DMS114 treated with DMSO at 0.1 percent for 48 hours (cell line): Measurements from ENCODE around the gene KRTCAP2.

ENCODE experiments used
- DNase-seq: peaks from one replicate; lab custom pipeline; 2025; ENCODE audit not compliant: unreplicated experiment; lab: John Stamatoyannopoulos, UW

KRTCAP2 gene

GRCh38 chr1:155184835-155185782, 12.0 kb upstream of the KRTCAP2 start:
- no peak for DNase-seq

- no peak for DNase-seq
These were observed 11.3 kb upstream of the KRTCAP2 start for GRCh38 chr1:155184351-155184811.

GRCh38 chr1:155183775-155184221, 10.7 kb upstream of the KRTCAP2 start:
- DNase-seq, result no peak

- no peak for DNase-seq
These were observed 9.0 kb upstream of the KRTCAP2 start for GRCh38 chr1:155182052-155182550.

DNA sequence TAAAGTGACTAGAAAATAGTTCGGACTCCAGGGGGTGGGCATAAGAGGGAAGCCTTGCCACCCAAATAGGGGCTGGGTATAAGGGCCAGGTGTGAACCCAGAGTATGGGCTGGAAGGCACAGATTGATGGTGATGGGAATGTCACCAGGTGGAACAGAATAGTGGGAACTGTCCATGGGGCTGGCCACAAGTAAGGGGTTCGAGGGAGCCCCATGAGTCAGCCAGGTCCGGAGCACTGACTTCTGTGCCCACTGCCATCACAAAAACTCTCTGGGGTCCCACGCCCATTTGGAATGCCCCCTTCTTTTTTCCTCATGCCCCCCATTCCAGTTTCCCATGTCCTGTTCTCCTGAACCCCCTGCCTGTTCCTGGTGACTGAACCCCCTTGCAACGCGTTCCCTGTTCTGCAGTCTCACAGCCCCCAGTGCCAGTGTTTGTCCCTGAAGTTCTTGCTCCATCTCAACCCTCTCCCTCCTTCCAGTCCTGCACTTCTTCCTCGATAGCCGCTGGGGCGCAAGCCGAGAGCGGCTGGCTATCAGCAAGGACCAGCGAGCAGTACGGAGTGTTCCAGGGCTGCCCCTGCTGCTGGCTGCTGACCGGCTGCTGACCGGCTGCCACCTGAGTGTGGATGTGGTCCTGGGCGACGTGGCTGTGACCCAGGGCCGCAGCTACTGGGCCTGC, 8.4 kb upstream of the KRTCAP2 start:
- DNase-seq, result no peak

DNA sequence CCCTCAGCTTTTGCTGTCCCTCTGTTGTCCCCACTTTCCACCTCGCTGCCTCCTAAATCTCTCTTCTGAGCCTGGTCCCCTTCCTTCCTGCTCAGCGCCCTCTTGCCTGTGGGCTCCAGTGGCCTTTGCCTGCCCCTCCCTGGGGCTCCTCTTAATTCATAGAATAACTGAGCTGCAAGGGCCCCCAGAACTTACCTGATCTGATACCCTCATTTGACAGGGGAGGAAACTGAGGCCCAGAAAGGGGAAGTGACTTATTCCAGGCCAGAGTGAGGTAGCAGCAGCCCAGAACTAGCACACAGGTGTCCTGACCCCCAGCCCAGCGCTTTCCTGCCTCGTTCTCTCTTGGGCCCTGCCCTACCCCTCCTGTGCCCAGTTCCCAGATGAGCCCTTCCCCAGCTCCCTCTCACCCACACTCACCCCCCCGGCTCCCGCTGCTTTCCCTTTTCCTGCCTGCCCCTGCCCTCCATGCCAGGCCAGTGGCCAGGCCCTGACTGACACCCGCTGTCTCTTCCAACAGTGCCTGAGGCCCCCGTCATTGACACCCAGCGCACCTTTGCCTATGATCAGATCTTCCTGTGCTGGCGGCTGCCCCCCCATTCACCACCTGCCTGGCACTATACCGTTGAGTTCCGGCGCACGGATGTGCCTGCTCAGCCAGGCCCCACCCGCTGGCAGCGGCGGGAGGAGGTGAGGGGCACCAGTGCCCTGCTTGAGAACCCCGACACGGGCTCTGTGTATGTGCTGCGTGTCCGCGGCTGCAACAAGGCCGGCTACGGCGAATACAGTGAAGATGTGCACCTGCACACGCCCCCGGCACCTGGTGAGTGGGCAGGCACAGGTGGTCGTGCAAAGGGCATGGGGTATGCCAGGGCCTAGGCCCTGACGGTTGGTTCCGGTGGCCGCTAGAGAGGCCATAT, 6.3 kb upstream of the KRTCAP2 start:
- DNase-seq, result no peak

DNA sequence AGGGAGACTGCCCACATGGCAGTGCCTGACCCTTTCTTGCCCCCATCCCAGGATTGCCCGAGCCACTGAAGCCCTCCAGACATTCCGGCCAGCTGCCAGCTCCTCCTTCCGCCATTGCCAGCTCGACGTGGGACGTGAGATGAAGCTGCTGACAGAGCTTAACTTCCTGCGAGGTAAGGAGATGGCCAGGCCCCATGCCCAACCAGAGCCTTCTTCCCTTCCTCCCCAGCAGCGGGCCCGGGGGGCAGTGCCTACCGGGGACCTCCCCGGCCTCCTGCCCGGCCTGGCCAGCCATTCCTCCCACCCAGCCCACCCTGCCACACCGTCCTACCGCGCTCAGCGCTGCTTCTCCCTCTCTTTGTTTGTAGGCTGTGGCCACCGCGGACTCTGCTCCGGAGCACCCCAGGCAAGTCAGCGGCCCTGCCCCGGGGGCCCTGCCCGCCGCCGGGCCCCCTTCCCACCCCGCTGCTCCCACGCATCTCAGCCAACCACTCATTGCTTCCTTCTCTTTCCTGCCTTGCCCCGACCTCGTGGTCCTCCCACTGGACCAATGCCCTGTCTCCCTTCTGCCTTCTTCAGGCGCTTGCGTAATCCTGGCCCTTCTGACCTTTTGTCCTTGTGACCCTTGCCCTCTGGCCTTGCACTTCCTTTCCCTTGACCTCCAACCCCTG, 5.5 kb upstream of the KRTCAP2 start:
- no peak for DNase-seq

DNA sequence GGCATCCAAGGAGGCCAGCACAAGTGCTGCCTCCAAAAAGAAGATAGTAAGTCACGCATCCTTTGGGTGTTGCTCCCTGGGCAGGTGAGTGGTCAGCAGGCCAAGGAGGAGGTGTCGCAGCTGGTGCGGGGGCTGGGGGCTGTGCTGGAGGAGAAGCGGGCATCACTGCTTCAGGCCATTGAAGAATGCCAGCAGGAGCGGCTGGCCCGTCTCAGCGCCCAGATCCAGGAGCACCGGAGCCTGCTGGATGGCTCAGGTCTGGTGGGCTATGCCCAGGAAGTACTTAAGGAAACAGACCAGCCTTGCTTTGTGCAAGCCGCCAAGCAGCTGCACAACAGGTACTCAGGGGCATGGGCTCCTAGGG, 4.8 kb upstream of the KRTCAP2 start:
- no peak for DNase-seq

- DNase-seq, result no peak
These were observed 4.3 kb upstream of the KRTCAP2 start for GRCh38 chr1:155177192-155177917.

DNA sequence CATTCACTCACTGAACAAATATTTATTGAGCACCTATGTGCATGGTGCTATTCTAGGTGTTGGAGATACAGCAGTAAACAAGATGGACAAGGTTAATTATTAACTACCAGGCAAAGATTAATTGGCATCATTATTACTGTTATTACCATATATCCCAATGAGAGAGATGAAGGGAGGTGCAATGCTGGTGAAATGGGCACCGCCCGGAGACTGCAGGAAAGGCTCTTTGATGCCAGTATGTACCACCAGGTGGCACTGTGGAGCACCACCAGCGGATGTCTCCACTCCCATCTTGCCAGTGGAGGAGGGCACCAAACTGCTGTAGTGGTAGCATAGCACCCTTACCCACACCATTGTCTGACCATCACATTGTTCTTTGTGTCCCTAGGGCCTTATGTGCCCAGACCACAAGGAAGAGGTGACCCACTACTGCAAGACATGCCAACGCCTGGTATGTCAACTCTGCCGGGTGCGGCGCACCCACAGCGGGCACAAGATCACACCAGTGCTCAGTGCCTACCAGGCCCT, 3.5 kb upstream of the KRTCAP2 start:
- DNase-seq, result peak; percentile 81

DNA sequence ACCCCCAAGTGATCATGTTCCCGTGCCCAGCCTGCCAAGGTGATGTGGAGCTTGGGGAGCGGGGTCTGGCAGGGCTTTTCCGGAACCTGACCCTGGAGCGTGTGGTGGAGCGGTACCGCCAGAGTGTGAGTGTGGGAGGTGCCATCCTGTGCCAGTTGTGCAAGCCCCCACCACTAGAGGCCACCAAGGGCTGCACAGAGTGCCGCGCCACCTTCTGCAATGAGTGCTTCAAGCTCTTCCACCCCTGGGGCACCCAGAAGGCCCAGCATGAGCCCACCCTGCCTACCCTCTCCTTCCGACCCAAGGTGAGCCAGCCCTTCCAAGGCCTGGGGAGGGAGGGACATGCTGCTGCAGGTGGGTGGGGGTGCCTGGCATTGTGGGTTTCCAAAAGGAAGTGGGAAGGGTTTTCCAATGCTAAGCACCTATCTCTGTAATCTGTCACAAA, 2.8 kb upstream of the KRTCAP2 start:
- no peak for DNase-seq

DNA sequence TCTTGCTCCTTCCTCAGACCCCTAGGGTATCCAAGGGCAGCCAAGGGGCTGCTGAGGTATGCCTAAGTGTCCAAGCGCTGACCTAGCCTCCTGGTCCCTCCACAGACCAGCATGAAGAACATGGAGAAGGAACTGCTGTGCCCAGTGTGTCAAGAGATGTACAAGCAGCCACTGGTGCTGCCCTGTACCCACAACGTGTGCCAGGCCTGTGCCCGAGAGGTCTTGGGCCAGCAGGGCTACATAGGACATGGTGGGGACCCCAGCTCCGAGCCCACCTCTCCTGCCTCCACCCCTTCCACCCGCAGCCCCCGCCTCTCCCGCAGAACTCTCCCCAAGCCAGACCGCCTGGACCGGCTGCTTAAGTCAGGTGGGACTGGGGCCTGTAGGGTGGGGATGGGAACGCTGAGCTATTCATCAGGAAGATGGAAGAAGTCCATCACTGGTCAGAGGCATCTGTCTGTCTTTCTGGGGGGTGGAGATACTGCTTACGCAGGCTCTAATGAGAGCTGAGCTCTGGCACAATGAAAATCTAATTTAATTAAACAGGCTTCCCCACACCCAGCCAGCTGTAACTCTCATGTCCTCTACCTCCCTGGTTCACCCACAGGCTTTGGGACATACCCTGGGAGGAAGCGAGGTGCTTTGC, 2.3 kb upstream of the KRTCAP2 start:
- no peak for DNase-seq

DNA sequence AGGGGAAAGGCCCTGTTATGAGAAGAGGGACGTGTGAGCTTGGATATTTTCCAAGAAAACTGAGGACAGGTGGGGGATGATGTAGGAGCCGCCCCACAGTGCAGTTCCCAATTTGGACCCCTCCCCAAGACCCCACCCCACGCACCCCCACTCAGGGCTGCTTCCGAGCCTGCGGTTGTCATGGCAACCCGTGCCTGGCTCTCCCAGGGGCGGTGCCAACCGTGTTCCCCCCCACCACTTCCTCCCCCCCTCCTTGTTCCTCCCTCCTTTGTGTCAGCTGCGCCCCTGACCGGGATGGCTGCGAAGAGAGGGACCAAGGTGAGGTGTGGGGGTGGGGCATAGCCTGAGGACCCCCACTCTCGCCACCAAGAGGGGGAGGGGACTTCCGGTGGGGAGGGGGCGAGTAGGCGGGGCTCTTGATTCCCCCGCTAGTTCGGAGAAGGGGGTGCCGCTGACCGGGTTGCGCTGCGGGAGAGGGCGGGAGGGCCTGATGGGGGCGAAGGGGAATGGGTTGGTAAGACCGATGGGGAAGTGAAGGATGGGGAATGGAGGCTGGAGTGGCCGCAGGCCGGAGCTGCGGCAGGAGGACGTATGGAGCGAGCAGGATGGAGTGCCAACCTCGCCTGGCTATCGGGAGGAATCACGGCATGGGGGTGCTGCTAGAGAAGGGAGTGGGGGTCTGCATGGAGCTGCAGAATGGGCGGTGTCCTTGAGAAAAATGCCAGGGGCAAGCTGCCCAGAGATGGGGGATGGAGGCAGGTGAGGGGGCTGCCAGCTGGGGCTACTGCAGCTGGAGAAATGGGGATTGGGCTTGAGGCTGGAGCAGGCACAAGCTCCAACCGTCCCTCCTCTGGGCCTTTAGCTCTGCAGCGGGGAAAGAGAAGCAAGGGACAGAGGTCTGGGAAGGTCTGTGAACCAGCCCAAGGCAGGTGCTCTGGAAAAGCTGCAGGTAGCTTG, 1.5 kb upstream of the KRTCAP2 start:
- DNase-seq, result no peak

DNA sequence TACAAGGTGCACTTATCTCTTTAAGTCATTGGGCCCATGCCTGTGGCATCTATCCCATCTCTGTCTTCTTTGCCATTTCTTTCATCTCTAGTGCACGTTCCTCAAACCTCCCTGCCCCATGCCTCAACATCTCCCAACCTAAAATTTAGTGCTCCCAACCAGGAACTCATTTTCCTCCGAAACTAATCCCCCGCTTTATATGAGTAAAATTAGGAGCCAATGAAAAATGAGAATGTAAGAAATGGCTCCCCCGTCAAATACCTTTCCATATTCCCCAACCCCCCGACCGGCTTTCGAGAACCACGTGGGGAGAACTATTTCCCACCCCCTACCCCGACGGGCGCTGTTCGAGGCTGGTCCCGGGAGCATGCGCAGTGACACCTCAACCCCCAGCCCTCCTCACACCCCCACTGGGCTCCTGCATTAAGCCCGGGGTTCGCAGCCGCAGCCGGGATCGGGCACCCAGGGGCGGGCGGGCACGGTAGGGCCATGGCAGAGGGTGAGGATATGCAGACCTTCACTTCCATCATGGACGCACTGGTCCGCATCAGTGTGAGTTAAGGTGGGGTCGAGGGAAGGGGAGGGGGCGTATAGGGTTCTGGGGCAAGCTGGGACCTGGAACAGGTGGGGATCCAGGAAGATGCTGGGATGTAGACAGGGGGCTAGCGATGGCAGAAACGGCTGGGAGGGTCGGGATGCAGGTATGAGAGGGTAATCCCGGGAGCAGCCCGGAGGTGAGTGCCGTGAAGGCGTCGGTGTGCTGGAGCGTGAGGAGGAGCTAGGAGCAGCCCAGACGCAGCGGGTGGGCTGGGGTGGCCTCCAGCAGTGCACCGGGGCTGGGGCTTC, 597 bp upstream of the KRTCAP2 start, which contains the start of gene TRIM46:
Gene TRIM46 (plus strand): TSS at position 372 of the 846 bp plus-strand sequence. CDS start 118 bp downstream, at position 490.
- DNase-seq, result peak; percentile 84

DNA sequence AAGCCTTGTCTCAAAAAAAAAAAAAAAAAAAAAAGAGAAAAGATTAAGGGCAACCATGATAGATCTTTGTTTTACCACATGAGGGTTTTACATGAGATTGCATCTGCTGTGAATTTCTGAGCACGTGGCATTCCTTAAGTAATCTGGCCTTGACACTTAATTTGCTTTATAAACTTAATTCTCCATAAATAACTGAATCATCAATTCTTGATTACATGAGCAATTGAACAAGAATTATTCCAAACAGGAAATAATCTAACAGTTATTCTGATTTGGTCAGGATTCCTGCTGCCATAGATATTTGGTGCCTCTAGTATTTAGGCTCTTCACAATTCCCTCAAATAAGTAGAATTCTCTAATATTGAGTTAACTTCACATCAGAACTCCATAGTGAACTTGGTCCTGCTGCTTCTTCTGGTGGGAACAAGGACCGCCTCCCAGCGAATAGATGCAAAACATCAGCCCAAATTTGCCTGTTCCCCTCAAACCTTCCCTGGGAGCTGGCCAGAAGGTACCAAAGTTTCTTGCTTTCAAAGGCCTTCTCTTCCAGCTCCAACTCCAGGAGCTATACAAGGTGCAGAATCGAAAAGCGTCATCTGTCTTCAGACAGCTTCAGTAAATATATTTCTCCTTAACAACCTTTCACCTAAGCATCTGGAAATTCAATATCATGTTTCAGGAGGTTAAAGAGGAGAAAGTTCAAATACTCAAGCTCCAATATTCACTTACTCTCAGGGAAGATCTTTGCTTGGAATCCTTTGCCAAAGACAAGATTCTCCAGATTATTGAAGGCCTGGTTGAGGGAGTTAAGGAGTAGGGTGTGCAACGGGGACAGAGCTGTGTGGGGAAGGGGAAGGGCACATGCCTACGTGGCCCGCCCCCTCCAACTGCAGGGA, 1.0 kb downstream of the KRTCAP2 start:
- no peak for DNase-seq

DNA sequence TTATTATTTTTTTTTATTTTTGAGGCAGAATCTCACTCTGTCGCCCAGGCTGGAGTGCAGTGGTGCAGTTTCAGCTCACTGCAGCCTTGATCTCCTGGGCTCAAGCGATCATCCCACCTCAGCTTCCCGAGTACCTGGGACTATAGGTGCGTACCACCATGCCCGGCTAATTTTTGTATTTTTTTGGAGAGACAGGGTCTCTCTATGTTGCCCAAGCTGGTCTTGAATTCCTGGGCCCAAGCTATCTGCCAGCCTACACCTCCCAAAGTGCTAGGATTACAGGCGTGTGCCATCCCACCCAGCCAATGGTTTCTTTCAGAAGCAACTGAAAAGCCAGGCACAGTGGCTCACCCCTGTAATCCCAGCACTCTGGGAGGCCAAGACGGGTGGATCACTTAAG, 2.3 kb downstream of the KRTCAP2 start:
- no peak for DNase-seq
